ENCODE data around the gene PILRA.
"Not testable (repeated sequence)": the region's sequence is repeated elsewhere in the genome, so short reads cannot be mapped to it uniquely, and the experiment has no call there.

Gene PILRA

GRCh38 chr7:100372256-100372655, 1.0 kb upstream of the PILRA start:
- TF ChIP-seq POLR2AphosphoS5 (IDR thresholded peaks at IDR 0.05; ENCODE audit: low read depth) = peak; percentile 68; the same call in 1 of the 2 replicates
- no peak for TF ChIP-seq GABPA (IDR thresholded peaks at IDR 0.05; ENCODE audit: low read depth)
- DNase-seq (ENCODE audit: low read depth in 1 of 2, low spot score in 1 of 2) = peak; percentile 91
- H3K27ac ChIP-seq (replicated peaks) = peak overlapping the region; percentile 88
- H3K4me3 ChIP-seq (replicated peaks; ENCODE audit: insufficient read depth, low read length) = no peak overlapping the region; the same call in 1 of the 2 replicates
- no peaks in the 10 kb centered on the region for H3K27me3 ChIP-seq (ENCODE audit: insufficient read depth, poor library complexity, severe bottlenecking)

- Histone ChIP-seq H3K4me3 (replicated peaks; ENCODE audit: insufficient read depth, low read length) (no peak overlapping the region; the same call in 1 of the 2 replicates), H3K27ac (replicated peaks) (peak overlapping the region; percentile 88), H3K27me3 (ENCODE audit: insufficient read depth, poor library complexity, severe bottlenecking) (no peaks in the 10 kb centered on the region)
- DNase-seq (ENCODE audit: low read depth in 1 of 2, low spot score in 1 of 2) = no peak
- no peak for TF ChIP-seq GABPA (IDR thresholded peaks at IDR 0.05; ENCODE audit: low read depth)
- TF ChIP-seq POLR2AphosphoS5 (IDR thresholded peaks at IDR 0.05; ENCODE audit: low read depth) = no peak
- no peak for TF ChIP-seq REST (IDR thresholded peaks at IDR 0.05; ENCODE audit: insufficient replicate concordance, low read depth)
- TF ChIP-seq CTCF (IDR thresholded peaks at IDR 0.05; ENCODE audit: insufficient read depth, low read length) = no peak
- no peak for TF ChIP-seq SPI1 (IDR thresholded peaks at IDR 0.05; ENCODE audit: borderline replicate concordance, low read depth)
Measured at GRCh38 chr7:100372694-100373093, 593 bp upstream of the PILRA start.

GRCh38 chr7:100373870-100374598, 747 bp downstream of the PILRA start:
- peak overlapping the region; percentile 33 for H3K4me3 ChIP-seq (replicated peaks; ENCODE audit: insufficient read depth, low read length)
- peak overlapping the region; percentile 88 for H3K27ac ChIP-seq (replicated peaks)
- DNase-seq (ENCODE audit: low read depth in 1 of 2, low spot score in 1 of 2); H3K27me3 ChIP-seq (ENCODE audit: insufficient read depth, poor library complexity, severe bottlenecking): not testable (repeated sequence)

GRCh38 chr7:100374601-100375000, 1.3 kb downstream of the PILRA start:
- H3K4me3 ChIP-seq (replicated peaks; ENCODE audit: insufficient read depth, low read length) = peak overlapping the region; percentile 33
- H3K27ac ChIP-seq (replicated peaks) = no peak overlapping the region
- TF ChIP-seq SPI1 (IDR thresholded peaks at IDR 0.05; ENCODE audit: borderline replicate concordance, low read depth) (no peak), CTCF (IDR thresholded peaks at IDR 0.05; ENCODE audit: insufficient read depth, low read length) (no peak), POLR2AphosphoS5 (IDR thresholded peaks at IDR 0.05; ENCODE audit: low read depth) (no peak)

GRCh38 chr7:100376066-100376465, 2.8 kb downstream of the PILRA start:
- no peak for DNase-seq (ENCODE audit: low read depth in 1 of 2, low spot score in 1 of 2)
- Histone ChIP-seq H3K4me3 (replicated peaks; ENCODE audit: insufficient read depth, low read length) (no peak overlapping the region), H3K27me3 (ENCODE audit: insufficient read depth, poor library complexity, severe bottlenecking) (no peaks in the 10 kb centered on the region), H3K27ac (replicated peaks) (no peak overlapping the region)
- TF ChIP-seq CTCF (IDR thresholded peaks at IDR 0.05; ENCODE audit: insufficient read depth, low read length) (no peak), REST (IDR thresholded peaks at IDR 0.05; ENCODE audit: insufficient replicate concordance, low read depth) (no peak), SPI1 (IDR thresholded peaks at IDR 0.05; ENCODE audit: borderline replicate concordance, low read depth) (no peak), POLR2AphosphoS5 (IDR thresholded peaks at IDR 0.05; ENCODE audit: low read depth) (no peak), GABPA (IDR thresholded peaks at IDR 0.05; ENCODE audit: low read depth) (no peak)

More at GRCh38 chr7:100374601-100375000, 1.3 kb downstream of the PILRA start:
- no peak for DNase-seq (ENCODE audit: low read depth in 1 of 2, low spot score in 1 of 2)
- no peaks in the 10 kb centered on the region for H3K27me3 ChIP-seq (ENCODE audit: insufficient read depth, poor library complexity, severe bottlenecking)
